K562 (cell line): ENCODE results near the gene ZNF213. TPM values are rescaled to one million over a fixed set of nuclear protein-coding genes. Genes with fewer than 3 reads are reported as not detected.

Experiments used
- ETV5 ChIP-seq: sonication (generic); formaldehyde crosslinking; IDR thresholded peaks from 2 replicates; pipeline ENCODE4 v1.4.0; 2020; ENCODE audit warnings: low read depth, mild to moderate bottlenecking, missing genetic modification reagents
- GTF2E2 ChIP-seq: fragments of 200-800 bp; sonication (Bioruptor generic); IDR thresholded peaks from 2 replicates; pipeline ENCODE4 v1.6.1; 2016; ENCODE audit warnings: missing genetic modification characterization, missing compliant biosample characterization
- HMG20A ChIP-seq: fragments of 450-650 bp; formaldehyde crosslinking; conservative IDR thresholded peaks from 2 replicates; pipeline ENCODE4 v1.4.0; 2020; ENCODE audit warnings: mild to moderate bottlenecking, mixed read lengths
- NR2C1 ChIP-seq, 2 experiments: fragments of 450-650 bp; IDR thresholded peaks; 2 replicates each; pipeline ENCODE4 v1.6.1; 2017; ENCODE audit warnings: mild to moderate bottlenecking in 2 of 2, antibody characterized with exemption in 1 of 2, inconsistent platforms in 1 of 2, missing compliant biosample characterization in 1 of 2, missing genetic modification characterization in 1 of 2
- NUFIP1 ChIP-seq: fragments of 450-650 bp; IDR thresholded peaks from 2 replicates; pipeline ENCODE4 v1.6.1; 2018; ENCODE audit not compliant: partially characterized antibody
- PHF20 ChIP-seq: fragments of 450-650 bp; IDR thresholded peaks from 2 replicates; pipeline ENCODE4 v1.6.1; 2018; ENCODE audit not compliant: partially characterized antibody
- PRMT5 ChIP-seq: sonication (generic); formaldehyde crosslinking; IDR thresholded peaks from 2 replicates; pipeline ENCODE4 v1.5.0; 2020; ENCODE audit warnings: missing genetic modification reagents
- RBM15 ChIP-seq: fragments of 200-400 bp; formaldehyde crosslinking; IDR thresholded peaks from 2 replicates; pipeline ENCODE4 v1.6.1; 2018; ENCODE audit warnings: mild to moderate bottlenecking, low read length, moderate library complexity; ENCODE audit not compliant: insufficient read depth
- ZKSCAN8 ChIP-seq: fragments of 200-800 bp; sonication (Bioruptor generic); IDR thresholded peaks from 2 replicates; pipeline ENCODE4 v1.6.1; 2016; ENCODE audit warnings: missing genetic modification characterization, missing compliant biosample characterization
- ZNF263 ChIP-seq: sonication (generic); formaldehyde crosslinking; IDR thresholded peaks from 2 replicates; pipeline ENCODE4 v1.8.0; 2022; ENCODE audit warnings: mild to moderate bottlenecking, missing genetic modification reagents, borderline replicate concordance
- ZNF444 ChIP-seq: fragments of 250-450 bp; sonication (Bioruptor Pico); IDR thresholded peaks from 2 replicates; pipeline ENCODE4 v1.4.0; 2020; ENCODE audit warnings: mild to moderate bottlenecking, moderate library complexity
- polyA plus RNA-seq, 8 experiments: library from polyadenylated mRNA; depleted of rRNA in 4 of 8; stranded (reverse) in 5 of 8; unstranded in 3 of 8; fragments of >200 nt; fragmentation: Nextera tagmentation in 2 of 8; fragmentation: Illumina TruSeq in 1 of 8; extraction: Ambion mirVana in 2 of 8; extraction: Trizol in 1 of 8; gene quantifications; 2 replicates each; pipeline versions ENCODE4 v1.2.1 to v1.2.3, GENCODE V29; 2011 to 2014; ENCODE audit warnings: inconsistent platforms in 1 of 8, missing spikeins in 1 of 8
- total RNA-seq, 7 experiments: library from RNA; depleted of rRNA in 6 of 7; stranded (reverse); fragments of >200 nt in 6 of 7; fragmentation: Illumina TruSeq in 2 of 7; extraction: Trizol in 2 of 7; gene quantifications; 2 replicates each; pipeline versions ENCODE4 v1.2.1 to v1.2.3, GENCODE V29; 2011 to 2021; ENCODE audit warnings: low replicate concordance in 1 of 7
- TF ChIP-seq, protein P1 (sequence below): sonication (generic); formaldehyde crosslinking; IDR thresholded peaks from 2 replicates; pipeline ENCODE4 v1.9.0; 2022; ENCODE audit warnings: mild to moderate bottlenecking, missing genetic modification reagents
- TF ChIP-seq, protein P2 (sequence below), 2 experiments: fragments of 450-650 bp in 1 of 2; IDR thresholded peaks; 2 replicates each; pipeline ENCODE4 v1.6.1; 2011 to 2017; ENCODE audit warnings: low read depth in 2 of 2, antibody characterized with exemption in 1 of 2, borderline replicate concordance in 1 of 2, low read length in 1 of 2, mild to moderate bottlenecking in 1 of 2, mixed read lengths in 1 of 2; ENCODE audit not compliant: control insufficient read depth in 1 of 2
- TF ChIP-seq, protein P3 (sequence below), 2 experiments: fragments of 450-650 bp in 1 of 2; sonication (generic) in 1 of 2; formaldehyde crosslinking in 1 of 2; IDR thresholded peaks; 2 replicates each; pipeline versions ENCODE4 v1.7.1 to v1.9.0; 2016 to 2022; ENCODE audit warnings: inconsistent platforms in 1 of 2, mild to moderate bottlenecking in 1 of 2, missing genetic modification reagents in 1 of 2

Gene ZNF213
- total and polyA plus RNA-seq, 9 of the 15 experiments (the other 6 are each of a cell fraction or from before 2014, with no cell fraction given), result 0.49 to 10.0 (median 1.8) TPM

DNA sequence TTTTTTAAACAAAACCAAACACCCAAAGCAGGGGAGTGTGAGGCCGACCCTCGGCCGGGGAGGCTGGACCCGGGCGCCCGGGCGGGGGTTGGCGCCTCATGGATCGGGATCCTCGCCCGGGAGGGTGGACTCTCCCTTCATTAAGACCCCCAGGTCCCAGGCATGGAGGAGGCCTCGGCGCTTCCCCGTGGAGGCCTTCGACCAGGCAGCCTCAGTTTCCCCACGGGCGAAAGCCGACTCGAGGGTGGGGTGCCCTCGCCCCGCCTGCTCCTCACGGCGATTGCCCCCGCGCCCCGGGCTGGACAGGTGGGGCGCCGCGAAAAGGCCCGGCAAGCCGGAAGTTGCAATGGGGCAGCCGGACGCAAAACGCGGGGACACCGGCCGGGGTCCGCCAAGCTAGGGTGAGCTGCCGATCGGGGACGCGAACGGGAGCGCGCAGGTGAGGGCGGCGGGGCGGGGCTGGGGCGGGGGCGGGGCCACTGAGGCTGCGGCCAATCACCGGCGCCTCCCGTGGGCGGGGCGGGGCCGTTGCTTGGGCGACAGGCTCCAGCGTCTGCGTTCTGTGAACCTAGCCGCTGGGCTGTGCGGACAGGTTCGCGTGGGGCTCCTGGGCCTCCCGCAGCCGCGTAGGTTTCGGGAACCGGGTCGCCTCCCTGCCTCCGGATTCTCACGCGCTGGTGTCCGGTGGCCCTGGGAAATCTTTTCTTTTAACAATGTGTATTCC is 28.5 kb upstream of the ZNF213 start (continued):
- TF ChIP-seq, protein P1, sequence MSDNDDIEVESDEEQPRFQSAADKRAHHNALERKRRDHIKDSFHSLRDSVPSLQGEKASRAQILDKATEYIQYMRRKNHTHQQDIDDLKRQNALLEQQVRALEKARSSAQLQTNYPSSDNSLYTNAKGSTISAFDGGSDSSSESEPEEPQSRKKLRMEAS, result peak; percentile 54; the same call in 1 of the 2 replicates
- TF ChIP-seq NR2C1 (IDR thresholded peaks at IDR 0.05) (peak; percentile 21), NR2C1 (tag; IDR thresholded peaks at IDR 0.05) (peak; percentile 46; the same call in 1 of the 2 replicates), ZKSCAN8 (CRISPR knock-in tag) (no peak), PHF20 (peak; percentile 95), NUFIP1 (no peak), ZNF444 (CRISPR knock-in tag) (no peak), RBM15 (no peak), PRMT5 (no peak), ZNF263 (CRISPR knock-in tag) (0 out of 2 replicates have a peak, but pooled peaks have one; percentile 7), HMG20A (CRISPR knock-in tag) (no peak), ETV5 (CRISPR knock-in tag) (no peak), GTF2E2 (tag) (peak; percentile 94)
- TF ChIP-seq, protein P2, sequence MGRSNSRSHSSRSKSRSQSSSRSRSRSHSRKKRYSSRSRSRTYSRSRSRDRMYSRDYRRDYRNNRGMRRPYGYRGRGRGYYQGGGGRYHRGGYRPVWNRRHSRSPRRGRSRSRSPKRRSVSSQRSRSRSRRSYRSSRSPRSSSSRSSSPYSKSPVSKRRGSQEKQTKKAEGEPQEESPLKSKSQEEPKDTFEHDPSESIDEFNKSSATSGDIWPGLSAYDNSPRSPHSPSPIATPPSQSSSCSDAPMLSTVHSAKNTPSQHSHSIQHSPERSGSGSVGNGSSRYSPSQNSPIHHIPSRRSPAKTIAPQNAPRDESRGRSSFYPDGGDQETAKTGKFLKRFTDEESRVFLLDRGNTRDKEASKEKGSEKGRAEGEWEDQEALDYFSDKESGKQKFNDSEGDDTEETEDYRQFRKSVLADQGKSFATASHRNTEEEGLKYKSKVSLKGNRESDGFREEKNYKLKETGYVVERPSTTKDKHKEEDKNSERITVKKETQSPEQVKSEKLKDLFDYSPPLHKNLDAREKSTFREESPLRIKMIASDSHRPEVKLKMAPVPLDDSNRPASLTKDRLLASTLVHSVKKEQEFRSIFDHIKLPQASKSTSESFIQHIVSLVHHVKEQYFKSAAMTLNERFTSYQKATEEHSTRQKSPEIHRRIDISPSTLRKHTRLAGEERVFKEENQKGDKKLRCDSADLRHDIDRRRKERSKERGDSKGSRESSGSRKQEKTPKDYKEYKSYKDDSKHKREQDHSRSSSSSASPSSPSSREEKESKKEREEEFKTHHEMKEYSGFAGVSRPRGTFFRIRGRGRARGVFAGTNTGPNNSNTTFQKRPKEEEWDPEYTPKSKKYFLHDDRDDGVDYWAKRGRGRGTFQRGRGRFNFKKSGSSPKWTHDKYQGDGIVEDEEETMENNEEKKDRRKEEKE (IDR thresholded peaks at IDR 0.05; ENCODE audit: borderline replicate concordance in 1 of 2, control insufficient read depth in 1 of 2, low read depth in 2 of 2, low read length in 1 of 2), result peak in 1 of 2 experiments; percentile 83; a peak in 1 of 4 replicates
- TF ChIP-seq, protein P3, sequence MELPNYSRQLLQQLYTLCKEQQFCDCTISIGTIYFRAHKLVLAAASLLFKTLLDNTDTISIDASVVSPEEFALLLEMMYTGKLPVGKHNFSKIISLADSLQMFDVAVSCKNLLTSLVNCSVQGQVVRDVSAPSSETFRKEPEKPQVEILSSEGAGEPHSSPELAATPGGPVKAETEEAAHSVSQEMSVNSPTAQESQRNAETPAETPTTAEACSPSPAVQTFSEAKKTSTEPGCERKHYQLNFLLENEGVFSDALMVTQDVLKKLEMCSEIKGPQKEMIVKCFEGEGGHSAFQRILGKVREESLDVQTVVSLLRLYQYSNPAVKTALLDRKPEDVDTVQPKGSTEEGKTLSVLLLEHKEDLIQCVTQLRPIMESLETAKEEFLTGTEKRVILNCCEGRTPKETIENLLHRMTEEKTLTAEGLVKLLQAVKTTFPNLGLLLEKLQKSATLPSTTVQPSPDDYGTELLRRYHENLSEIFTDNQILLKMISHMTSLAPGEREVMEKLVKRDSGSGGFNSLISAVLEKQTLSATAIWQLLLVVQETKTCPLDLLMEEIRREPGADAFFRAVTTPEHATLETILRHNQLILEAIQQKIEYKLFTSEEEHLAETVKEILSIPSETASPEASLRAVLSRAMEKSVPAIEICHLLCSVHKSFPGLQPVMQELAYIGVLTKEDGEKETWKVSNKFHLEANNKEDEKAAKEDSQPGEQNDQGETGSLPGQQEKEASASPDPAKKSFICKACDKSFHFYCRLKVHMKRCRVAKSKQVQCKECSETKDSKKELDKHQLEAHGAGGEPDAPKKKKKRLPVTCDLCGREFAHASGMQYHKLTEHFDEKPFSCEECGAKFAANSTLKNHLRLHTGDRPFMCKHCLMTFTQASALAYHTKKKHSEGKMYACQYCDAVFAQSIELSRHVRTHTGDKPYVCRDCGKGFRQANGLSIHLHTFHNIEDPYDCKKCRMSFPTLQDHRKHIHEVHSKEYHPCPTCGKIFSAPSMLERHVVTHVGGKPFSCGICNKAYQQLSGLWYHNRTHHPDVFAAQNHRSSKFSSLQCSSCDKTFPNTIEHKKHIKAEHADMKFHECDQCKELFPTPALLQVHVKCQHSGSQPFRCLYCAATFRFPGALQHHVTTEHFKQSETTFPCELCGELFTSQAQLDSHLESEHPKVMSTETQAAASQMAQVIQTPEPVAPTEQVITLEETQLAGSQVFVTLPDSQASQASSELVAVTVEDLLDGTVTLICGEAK (IDR thresholded peaks at IDR 0.05), result peak; percentile 98
- TF ChIP-seq, protein P3 (CRISPR knock-in tag; IDR thresholded peaks at IDR 0.05), result no peak
